Measurements from ENCODE around the gene ZCCHC7. TPM values are rescaled to one million over a fixed set of nuclear protein-coding genes. Genes with fewer than 3 reads are reported as not detected.
A peak's percentile ranks its signal among the peaks of the same experiment; 100 is the strongest.

The ZCCHC7 gene
- total and polyA plus RNA-seq, 9 of the 15 experiments (the other 6 are each of a cell fraction or from before 2014, with no cell fraction given) = 34.1 to 68.9 (median 48.8) TPM

GRCh38 chr9:37150415-37150814 is 30.0 kb downstream of the ZCCHC7 start:
- Histone ChIP-seq H2AFZ (ENCODE audit: low read depth, low read length) (no peak overlapping the region), H3K4me3 (no peak overlapping the region), H3K9me1 (ENCODE audit: control insufficient read depth, insufficient read depth, low read length) (no peaks in the 10 kb centered on the region), H3K4me2 (ENCODE audit: insufficient read depth, low read length) (no peak overlapping the region), H3K27ac (ENCODE audit: extremely low read depth, low read depth, low read length) (no peak overlapping the region), H3K36me3 (ENCODE audit: control insufficient read depth, insufficient read depth, low read length) (peaks cover 63% of the 10 kb centered on the region; the same call in 2 of the 3 replicates), H3K27me3 (ENCODE audit: control insufficient read depth in 2 of 2, insufficient read depth in 2 of 2, low read length in 2 of 2) (no peaks in the 10 kb centered on the region), H3K79me2 (ENCODE audit: control insufficient read depth, insufficient read depth, low read length) (peaks cover 76% of the 10 kb centered on the region), H3K4me1 (replicated peaks in 1 of 2; ENCODE audit: control insufficient read depth in 2 of 2, insufficient read depth in 2 of 2, low read length in 2 of 2) (peaks cover 0 to 2% of the 10 kb centered on the region in 2 experiments; a peak in 3 of 5 replicates), H3K9ac (ENCODE audit: insufficient read depth in 1 of 2, low read depth in 2 of 2, low read length in 2 of 2) (no peak overlapping the region), H3K9me3 (replicated peaks; ENCODE audit: control insufficient read depth, insufficient read depth, low read depth, low read length) (no peaks in the 10 kb centered on the region), H4K20me1 (replicated peaks; ENCODE audit: control insufficient read depth, insufficient read depth, low read length) (no peaks in the 10 kb centered on the region)
- CTCF ChIA-PET (ENCODE audit: low intra/inter-chr PET ratio) = no interaction called here
- FAIRE-seq (no peak), ATAC-seq (no peak), DNase-seq (ENCODE audit: extremely low read depth in 1 of 4, low spot score in 3 of 4) (no peak)
- BruUV-seq (replicated peaks) = TSS peak; percentile 7
- POLR2A ChIA-PET = interaction anchor here (1.4 kb wide), 1 partner anchor 15 kb away, joined by 4 read pairs; no protein-coding TSS in a partner anchor
- in situ Hi-C loops (cut with MboI) = no loop called here
- intact Hi-C loops (cut with micrococcal nuclease) = no loop called here
- no peak for TF ChIP-seq PATZ1 (CRISPR knock-in tag; IDR thresholded peaks at IDR 0.05; ENCODE audit: borderline replicate concordance)
- TF ChIP-seq CEBPG (CRISPR knock-in tag; IDR thresholded peaks at IDR 0.05) = no peak
- 0 out of 4 replicates have a peak, but pooled peaks of 1 of the 2 experiments have one; percentile 19 for TF ChIP-seq CEBPG (tag; conservative IDR thresholded peaks at IDR 0.05 in 1 of 2, IDR thresholded peaks at IDR 0.05 in 1 of 2)
